Measurements from ENCODE around the gene BRIX1.

The BRIX1 gene, protein sequence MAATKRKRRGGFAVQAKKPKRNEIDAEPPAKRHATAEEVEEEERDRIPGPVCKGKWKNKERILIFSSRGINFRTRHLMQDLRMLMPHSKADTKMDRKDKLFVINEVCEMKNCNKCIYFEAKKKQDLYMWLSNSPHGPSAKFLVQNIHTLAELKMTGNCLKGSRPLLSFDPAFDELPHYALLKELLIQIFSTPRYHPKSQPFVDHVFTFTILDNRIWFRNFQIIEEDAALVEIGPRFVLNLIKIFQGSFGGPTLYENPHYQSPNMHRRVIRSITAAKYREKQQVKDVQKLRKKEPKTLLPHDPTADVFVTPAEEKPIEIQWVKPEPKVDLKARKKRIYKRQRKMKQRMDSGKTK

GRCh38 chr5:34915139-34915855 is at the start of gene BRIX1, which contains the start of gene RAD1:
Gene BRIX1, plus strand, starts transcription at chr5:34915711. Its CDS starts 28 bp downstream, at chr5:34915739.
Gene RAD1, minus strand, starts transcription at chr5:34915504. Its CDS starts 612 bp downstream, at chr5:34914892.
- peak; percentile 87 for DNase-seq (ENCODE audit: low read depth, low spot score)

DNA sequence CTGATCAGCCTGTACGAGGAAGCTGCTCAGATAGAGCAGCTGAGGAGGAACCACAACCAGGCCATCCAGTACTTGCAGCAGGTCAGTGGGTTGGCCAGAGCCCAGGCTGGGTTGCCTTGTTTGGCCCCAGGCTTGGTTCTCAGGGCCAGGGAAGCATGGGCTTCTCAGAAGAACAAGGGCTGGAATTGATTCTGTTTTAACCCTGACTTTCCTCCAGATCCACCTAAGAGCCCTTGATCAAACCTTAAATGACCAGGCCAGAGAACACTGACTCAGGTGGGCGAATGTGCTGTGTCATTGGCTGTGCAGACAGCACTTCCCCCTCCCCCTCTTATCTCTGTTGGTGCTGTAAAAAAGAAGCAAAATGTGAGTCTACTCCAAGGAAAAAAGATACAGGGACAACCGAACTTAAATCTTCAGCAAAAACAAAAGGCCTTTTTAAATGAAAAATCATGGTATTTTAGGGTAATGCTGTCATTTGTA is 48.5 kb upstream of the BRIX1 start:
- no peak for DNase-seq (ENCODE audit: low read depth, low spot score)

- DNase-seq (ENCODE audit: low read depth, low spot score): no peak
These were observed 47.9 kb upstream of the BRIX1 start for GRCh38 chr5:34867660-34868059.

- no peak for DNase-seq (ENCODE audit: low read depth, low spot score)
These were observed 46.7 kb upstream of the BRIX1 start for GRCh38 chr5:34868791-34869190.

GRCh38 chr5:34869256-34869655 is 46.3 kb upstream of the BRIX1 start:
- no peak for DNase-seq (ENCODE audit: low read depth, low spot score)

DNA sequence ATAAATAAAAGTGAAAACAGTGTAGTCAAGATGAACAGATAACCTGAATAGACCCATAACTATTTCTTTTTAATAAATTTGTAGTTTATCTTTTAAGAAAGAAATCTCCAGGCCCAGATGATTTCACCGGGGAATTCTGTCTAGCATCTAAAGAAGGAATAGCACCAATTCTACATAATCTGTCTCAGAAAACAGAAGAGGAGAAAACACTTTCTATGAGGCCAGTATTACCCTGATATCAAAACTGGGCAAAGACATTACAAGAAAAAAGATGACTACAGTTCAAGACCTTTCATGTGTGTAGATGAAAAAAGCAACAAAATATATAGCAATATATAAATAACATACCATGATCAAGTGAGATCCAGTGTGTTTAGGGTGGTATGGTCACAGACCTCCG is 45.1 kb upstream of the BRIX1 start:
- DNase-seq (ENCODE audit: low read depth, low spot score): no peak

DNA sequence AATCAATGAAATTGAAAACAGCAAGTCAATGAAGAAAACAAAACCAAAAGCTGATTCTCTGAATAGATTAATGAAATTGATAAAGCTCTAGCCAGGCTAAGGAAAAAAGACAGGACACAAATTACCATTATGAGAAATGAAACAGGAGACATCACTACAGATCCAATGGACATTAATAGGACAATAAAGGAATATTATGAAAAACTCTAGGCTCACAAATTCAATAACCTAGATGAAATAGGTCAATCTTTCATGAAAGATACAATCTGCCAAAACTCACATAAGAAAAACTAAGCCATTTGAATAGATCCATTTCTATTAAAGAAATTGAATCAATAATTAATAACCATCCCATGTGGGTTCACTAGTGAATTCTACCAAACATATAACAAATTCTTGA is 39.2 kb upstream of the BRIX1 start:
- no peak for DNase-seq (ENCODE audit: low read depth, low spot score)

- DNase-seq (ENCODE audit: low read depth, low spot score): no peak
These were observed 34.3 kb upstream of the BRIX1 start for GRCh38 chr5:34881246-34881645.

- no peak for DNase-seq (ENCODE audit: low read depth, low spot score)
These were observed 29.0 kb upstream of the BRIX1 start for GRCh38 chr5:34886392-34887119.

- no peak for DNase-seq (ENCODE audit: low read depth, low spot score)
These were observed 26.1 kb upstream of the BRIX1 start for GRCh38 chr5:34889394-34889793.

- no peak for DNase-seq (ENCODE audit: low read depth, low spot score)
These were observed 23.5 kb upstream of the BRIX1 start for GRCh38 chr5:34891981-34892380.

GRCh38 chr5:34892414-34892813 is 23.1 kb upstream of the BRIX1 start:
- no peak for DNase-seq (ENCODE audit: low read depth, low spot score)

DNA sequence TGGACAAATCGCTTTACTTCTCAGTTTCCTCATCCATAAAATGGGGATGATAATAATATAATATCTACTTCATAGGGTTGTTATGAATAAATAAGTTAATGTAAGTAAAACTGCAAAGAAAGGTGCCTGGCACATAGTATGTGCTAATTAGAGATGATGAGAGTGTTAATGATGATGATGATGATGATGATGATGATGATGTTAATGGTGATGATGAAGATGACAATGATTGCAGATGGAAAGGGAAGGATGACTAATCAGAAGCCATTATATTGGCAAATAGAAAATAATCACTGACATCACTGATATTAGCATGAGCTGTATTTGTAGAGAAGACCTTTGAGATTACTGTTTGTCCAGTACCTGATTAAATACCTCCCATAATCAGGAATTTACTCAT is 20.8 kb upstream of the BRIX1 start:
- DNase-seq (ENCODE audit: low read depth, low spot score): no peak

DNA sequence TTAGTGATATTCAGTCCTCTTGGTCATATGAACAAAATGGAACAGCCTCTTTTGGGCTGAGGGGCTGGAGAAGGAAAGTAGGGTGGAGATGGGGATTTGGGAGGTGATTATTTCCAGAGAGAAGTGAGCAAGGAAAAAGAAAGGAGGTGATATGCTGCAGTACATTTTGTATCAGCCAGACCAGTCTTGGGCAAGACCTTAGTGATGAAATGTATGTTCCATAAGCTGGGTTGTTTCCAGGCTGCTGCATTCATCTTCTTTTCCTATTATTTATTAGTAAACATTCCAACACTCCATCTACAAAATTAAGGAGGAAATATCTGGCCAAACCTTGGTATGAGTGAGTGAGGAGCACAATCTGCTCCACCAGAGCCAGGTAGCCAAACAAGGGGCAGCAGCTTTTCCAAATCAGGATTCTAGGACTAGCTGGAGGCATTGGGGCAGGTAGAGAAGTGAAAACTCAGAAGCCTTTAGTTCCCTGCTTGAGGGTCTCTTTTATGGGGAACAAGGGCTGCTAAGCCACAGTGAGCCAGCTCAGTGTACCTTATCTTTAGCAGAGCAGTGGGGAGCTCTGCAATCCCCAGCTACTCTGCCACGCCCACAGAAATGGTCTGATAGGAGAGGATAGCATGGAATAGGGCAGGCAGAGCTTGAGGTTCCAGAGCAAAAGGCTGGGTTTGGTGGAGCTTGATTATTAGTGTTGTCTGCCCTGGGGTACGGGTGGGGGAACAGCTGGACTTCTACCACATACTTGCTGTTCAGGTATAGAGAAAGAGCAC is 19.7 kb upstream of the BRIX1 start:
- DNase-seq (ENCODE audit: low read depth, low spot score): no peak

DNA sequence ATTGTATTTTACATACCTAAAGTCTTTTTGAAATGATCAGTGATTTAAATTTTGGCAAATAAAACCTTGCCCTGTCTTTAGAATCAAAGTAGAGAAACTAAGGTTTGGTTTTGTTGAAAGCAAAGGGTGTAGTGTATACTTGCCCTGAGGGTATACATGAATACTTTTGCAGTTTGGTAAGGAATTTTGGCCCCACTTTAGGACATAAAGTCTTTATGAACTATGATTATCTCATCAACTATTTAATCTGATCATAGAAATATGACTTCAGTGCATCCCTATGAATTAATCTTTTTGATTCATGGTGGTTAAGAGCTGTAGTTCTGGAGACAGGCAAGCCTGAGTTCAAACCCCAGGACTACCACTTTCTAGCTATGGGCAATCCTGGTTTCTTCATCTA is 17.9 kb upstream of the BRIX1 start:
- no peak for DNase-seq (ENCODE audit: low read depth, low spot score)

- DNase-seq (ENCODE audit: low read depth, low spot score): peak; percentile 13
These were observed 17.1 kb upstream of the BRIX1 start for GRCh38 chr5:34898258-34898895.

DNA sequence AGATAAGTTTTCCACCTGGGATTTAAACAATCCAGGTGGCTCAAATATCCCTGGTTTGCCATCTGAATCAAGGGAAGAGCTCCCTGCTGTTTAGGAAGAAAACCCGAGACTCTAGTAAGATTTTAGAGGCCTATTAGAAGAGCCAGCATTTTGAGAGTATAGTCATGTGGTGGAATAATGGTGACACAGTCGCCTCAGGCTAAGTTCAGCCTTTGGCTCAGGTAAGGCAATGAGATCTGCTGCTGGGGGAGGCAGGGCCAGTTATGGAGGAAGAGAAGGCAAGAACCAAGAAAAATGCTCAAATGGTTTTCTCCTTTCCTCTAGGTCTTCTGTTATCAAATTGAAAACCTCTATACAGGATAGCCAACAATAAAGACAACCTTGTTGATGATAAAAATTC is 16.4 kb upstream of the BRIX1 start:
- DNase-seq (ENCODE audit: low read depth, low spot score): no peak

GRCh38 chr5:34900652-34901051 is 14.9 kb upstream of the BRIX1 start:
- no peak for DNase-seq (ENCODE audit: low read depth, low spot score)

GRCh38 chr5:34903260-34903659 is 12.3 kb upstream of the BRIX1 start:
- DNase-seq (ENCODE audit: low read depth, low spot score): no peak

DNA sequence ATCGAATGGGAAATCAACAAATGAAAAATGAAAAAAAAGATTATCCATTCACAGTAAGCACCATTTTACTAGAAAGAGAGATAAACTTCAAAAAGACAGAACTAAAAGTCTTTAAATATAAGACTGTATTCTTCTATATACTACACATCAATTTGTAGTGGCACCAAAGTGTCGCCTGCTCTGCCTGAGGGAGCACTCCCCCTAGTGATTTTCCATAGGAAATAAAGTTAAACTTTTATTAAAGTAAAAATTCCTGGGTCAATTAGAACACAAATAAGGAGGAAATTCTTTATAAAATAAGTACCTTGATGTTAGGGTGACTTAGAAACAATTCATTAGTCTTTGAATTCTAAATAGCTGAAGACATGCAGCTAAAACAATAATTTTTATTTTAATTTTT is 9.9 kb upstream of the BRIX1 start:
- DNase-seq (ENCODE audit: low read depth, low spot score): no peak

GRCh38 chr5:34913072-34913471 is 2.4 kb upstream of the BRIX1 start:
- DNase-seq (ENCODE audit: low read depth, low spot score): no peak
